ENCODE measurements around the gene CFDP1.

The CFDP1 gene

GRCh38 chr16:75402821-75403475 lies 30.4 kb downstream of the CFDP1 start:
- no peak for DNase-seq

DNA sequence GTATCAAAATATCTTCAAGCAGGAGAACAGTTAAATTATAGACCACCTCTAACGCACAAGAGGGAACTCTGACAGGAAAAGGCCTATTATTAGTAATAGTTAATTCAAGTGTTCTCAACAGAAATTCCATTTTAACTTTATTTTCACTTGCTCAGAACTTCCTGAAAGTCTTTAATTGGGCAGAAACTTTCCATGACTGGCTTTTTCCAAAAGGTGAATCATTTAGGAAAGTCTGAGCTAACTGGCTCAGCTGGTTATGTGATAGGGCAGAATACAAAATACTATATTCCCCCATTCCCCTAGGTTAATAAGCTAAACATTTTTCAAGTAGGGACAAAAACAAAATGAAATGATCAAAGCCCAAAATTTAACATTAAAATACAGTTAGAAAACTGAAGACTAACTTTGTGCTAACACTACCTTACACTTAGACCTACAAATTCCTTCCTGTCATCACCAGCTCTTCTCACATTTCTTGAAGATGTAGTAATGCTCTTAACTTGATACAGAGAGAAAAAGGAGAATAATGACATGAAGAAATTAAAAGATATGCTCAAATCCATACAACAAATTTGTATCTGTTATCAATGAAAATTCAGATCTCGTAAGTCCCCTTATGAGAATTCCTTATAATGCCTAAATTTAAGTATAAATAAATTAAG lies 31.0 kb downstream of the CFDP1 start:
- no peak for DNase-seq

DNA sequence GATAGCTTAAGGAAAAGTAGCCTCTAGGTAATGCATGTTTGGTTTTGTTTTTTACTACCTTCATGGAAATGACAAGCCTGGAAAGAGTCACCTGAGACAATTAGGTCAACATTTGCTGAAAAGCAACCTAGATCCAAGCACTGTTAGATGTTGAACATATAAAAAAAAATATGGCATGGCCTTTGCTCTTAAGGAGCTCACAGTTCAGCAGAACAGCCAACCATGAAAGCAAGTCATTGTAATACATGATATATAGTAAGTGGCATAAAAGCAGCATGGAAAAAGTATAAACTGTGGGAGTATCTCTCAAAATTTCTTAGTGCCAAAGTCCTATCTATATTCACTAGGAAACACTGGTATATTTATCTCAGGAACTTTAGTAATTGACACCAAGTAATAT lies 31.6 kb downstream of the CFDP1 start:
- DNase-seq, result no peak

GRCh38 chr16:75398333-75398732 lies 35.0 kb downstream of the CFDP1 start:
- DNase-seq, result no peak

- DNase-seq, result no peak
Measured at GRCh38 chr16:75394941-75395340, 38.4 kb downstream of the CFDP1 start.

- no peak for DNase-seq
Measured at GRCh38 chr16:75392906-75393305, 40.4 kb downstream of the CFDP1 start.

DNA sequence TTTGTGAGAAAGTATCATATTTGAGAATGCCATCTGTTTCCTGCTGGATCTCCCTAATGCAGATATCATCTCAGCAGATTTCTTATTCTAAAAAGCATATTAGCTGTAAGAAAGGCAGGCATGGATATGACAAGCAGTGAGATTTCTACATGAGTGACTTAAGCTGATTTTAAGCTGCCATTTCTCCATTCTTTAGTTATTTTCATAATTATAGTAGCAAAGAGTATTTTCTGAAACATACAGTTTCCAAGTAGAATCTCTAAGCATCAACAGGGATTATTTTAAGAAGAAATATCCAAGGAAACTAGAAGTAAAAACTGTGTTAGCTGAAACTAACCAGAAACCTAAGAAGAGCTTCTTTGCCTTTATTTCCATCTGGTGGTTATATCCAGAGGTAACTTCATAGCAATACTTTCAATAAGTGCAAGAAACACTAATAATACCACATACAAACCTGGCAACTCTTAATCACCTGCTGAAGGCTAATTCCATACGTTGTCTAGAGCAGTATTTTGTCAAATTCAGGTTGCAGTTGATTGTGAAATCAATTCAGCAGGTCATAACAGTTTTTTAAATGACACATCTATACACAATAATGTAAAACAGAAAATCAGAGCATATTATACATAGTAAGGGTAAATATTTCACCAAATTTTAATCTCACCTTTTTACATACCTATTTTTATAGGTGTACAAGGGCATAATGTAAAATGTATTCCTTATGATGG lies 42.2 kb downstream of the CFDP1 start:
- DNase-seq, result no peak

- no peak for DNase-seq
Measured at GRCh38 chr16:75389096-75389690, 44.1 kb downstream of the CFDP1 start.

GRCh38 chr16:75387951-75388350 lies 45.4 kb downstream of the CFDP1 start:
- DNase-seq, result no peak

- DNase-seq, result no peak
Measured at GRCh38 chr16:75385507-75386152, 47.7 kb downstream of the CFDP1 start.

DNA sequence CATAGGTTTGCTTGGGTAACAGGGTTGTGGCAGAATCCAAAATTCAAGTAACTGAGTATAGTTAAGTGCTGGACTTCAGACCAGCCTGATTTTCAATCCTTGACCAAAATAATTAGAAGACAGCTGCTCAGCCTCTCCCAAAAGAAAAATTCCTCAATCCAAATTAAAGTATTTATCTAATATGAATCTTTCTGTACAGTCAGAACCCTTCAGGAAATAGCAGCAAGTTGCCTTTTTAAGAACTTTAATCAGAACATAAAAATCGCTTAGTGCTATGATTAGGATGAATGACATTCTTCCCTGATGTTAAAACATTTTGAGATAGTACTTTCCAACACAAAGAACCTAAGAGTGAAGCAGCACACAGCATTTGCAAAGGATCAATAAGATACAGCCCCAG lies 50.2 kb downstream of the CFDP1 start:
- no peak for DNase-seq

DNA sequence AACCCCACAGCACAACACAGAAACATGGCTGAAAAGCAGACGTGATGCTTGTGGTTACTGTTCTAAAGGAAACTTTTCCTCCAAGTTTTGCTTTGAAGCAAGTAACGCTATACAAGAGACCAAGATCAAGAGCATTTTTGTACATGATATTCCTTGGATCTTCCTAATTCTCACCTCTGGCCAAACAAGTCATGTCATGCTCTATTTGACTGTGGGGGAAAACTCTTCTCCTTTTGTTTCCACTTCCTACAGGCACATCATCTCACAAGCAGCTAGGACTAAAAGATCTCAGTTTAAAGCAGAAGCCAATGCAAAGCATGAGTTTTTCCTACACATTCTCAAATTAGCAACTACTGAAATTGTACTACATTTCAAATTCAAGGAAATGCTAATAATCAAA lies 50.7 kb downstream of the CFDP1 start:
- DNase-seq, result no peak

GRCh38 chr16:75380870-75381269 lies 52.4 kb downstream of the CFDP1 start:
- no peak for DNase-seq

DNA sequence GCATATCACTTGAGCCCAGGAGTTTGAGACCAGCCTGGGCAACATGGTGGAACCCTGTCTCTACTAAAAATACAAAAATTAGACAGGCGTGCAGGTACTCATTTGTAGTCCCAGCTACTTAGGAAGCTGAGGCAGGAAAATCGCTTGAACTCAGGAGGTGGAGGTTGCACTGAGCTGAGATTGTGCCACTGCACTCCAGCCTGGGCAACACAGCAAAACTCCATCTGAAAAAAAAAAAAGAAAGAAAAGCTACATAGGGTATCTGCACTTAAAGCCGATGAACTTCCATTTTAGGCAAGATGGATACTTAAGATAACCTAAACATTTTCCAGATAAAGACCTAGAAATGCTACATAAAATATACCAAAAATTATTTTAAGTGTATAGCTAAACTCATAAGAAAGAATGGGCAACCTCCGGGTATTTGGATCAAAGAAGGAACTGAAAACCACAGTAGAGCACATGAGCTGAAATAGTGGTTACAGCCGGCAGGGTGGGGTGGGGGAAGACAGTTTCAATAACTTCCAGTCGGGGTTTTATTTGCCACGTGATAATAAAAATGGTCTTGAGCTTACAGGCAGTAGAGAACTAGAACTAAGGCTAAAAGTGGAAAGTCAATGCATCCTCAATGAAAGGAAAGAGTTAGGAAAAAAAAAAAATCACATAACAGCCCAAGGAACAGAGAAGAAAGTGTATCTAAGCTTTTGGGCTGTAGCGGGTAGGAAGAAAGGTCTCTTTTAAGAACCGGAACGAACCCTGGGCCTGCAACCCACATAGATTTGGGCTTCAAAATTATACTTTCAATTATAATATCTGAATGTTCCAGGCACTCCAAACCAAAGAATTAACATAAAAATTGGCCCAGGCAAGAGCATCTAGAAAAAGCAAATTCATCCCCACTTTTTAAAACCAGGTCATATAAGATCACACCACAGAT lies 53.1 kb downstream of the CFDP1 start:
- DNase-seq, result peak; percentile 34 to 39

GRCh38 chr16:75379339-75379738 lies 54.0 kb downstream of the CFDP1 start:
- no peak for DNase-seq

- DNase-seq, result no peak
Measured at GRCh38 chr16:75378616-75379015, 54.7 kb downstream of the CFDP1 start.

GRCh38 chr16:75377729-75378386 lies 55.4 kb downstream of the CFDP1 start:
- DNase-seq, result no peak

- no peak for DNase-seq
Measured at GRCh38 chr16:75376475-75377161, 56.7 kb downstream of the CFDP1 start.

GRCh38 chr16:75374388-75374787 lies 58.9 kb downstream of the CFDP1 start:
- DNase-seq, result no peak

GRCh38 chr16:75372236-75372856 lies 61.0 kb downstream of the CFDP1 start:
- no peak for DNase-seq

All from activated T-cell treated with anti-CD3 and anti-CD28 coated beads, Interleukin-2, amount 50 U/mL, for 48 hours (primary cell).